Mammary epithelial cell (primary cell): ENCODE data around the gene FAM13A.

Experiments
- CTCF ChIP-seq, 2 donors: IDR thresholded peaks in 1 of 2; conservative IDR thresholded peaks in 1 of 2; 2 replicates each; pipeline ENCODE4 v1.5.1; 2011 to 2012; ENCODE audit warnings: inconsistent platforms in 2 of 2, low read length in 2 of 2, mild to moderate bottlenecking in 2 of 2, control low read depth in 1 of 2, low read depth in 1 of 2; ENCODE audit not compliant: insufficient read depth in 1 of 2; ENCODE audit errors: extremely low read depth in 1 of 2
- EZH2 ChIP-seq: IDR thresholded peaks from 2 replicates; pipeline ENCODE4 v1.6.1; 2012; ENCODE audit warnings: low read length, inconsistent platforms, borderline replicate concordance

DNA sequence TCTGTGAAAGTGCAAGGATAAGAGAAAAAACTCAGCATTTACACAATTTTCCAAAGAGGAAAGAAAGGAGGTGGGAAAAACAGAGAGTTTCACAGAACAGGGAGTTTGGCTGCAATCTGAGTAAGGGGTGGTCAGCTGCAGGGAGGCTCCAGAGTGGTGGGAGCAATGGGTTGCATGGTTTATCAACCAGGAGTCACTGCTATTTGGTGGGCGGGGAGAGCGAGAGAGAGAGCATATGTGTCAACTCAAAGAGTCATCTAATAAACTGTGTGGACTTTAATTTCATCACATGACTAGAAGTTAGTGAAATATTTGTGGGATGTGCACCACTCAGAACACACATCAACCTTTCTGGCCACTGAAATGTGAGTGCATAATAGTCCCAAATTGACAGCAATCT, 94.6 kb downstream of the FAM13A start:
- TF ChIP-seq EZH2: no peak
- TF ChIP-seq CTCF (conservative IDR thresholded peaks at IDR 0.05 in 1 of 2, IDR thresholded peaks at IDR 0.05 in 1 of 2; ENCODE audit: extremely low read depth in 1 of 2, insufficient read depth in 1 of 2, low read depth in 1 of 2, low read length in 2 of 2): no peak
